Choroid plexus epithelial cell (primary cell): ENCODE results near the gene CUTC.

ENCODE experiments used
- DNase-seq: peaks from one replicate; pipeline ENCODE4 v3.0.0-alpha.2; 2010; ENCODE audit warnings: low read depth
- H3K4me3 ChIP-seq: 2 replicates; pipeline ENCODE4 v1.5.1; 2011; ENCODE audit warnings: low read depth, mild to moderate bottlenecking, control low read depth, low read length, moderate library complexity
- CTCF ChIP-seq: conservative IDR thresholded peaks from 2 replicates; pipeline ENCODE4 v1.5.1; 2011; ENCODE audit warnings: low read depth, mild to moderate bottlenecking, control low read depth, inconsistent platforms, low read length, moderate library complexity

Gene CUTC

GRCh38 chr10:99768556-99768955 lies 36.5 kb downstream of the CUTC start:
- no peak overlapping the region for H3K4me3 ChIP-seq
- no peak for DNase-seq
- TF ChIP-seq CTCF = no peak

- no peak overlapping the region for H3K4me3 ChIP-seq
- no peak for DNase-seq
- TF ChIP-seq CTCF = no peak
These were observed 37.7 kb downstream of the CUTC start for GRCh38 chr10:99769706-99770105.

- DNase-seq = no peak
- no peak for TF ChIP-seq CTCF
- H3K4me3 ChIP-seq = no peak overlapping the region
These were observed 38.5 kb downstream of the CUTC start for GRCh38 chr10:99770408-99771045.

GRCh38 chr10:99775850-99776249 lies 43.8 kb downstream of the CUTC start:
- peak; percentile 86 for DNase-seq
- TF ChIP-seq CTCF = no peak
- H3K4me3 ChIP-seq = no peak overlapping the region

- no peak for TF ChIP-seq CTCF
- H3K4me3 ChIP-seq = no peak overlapping the region
- DNase-seq = peak; percentile 71
These were observed 46.1 kb downstream of the CUTC start for GRCh38 chr10:99777918-99778714.

GRCh38 chr10:99779335-99779734 lies 47.3 kb downstream of the CUTC start:
- DNase-seq = peak; percentile 92
- H3K4me3 ChIP-seq = peak overlapping the region; percentile 25
- no peak for TF ChIP-seq CTCF
